Measurements from ENCODE around the gene GFI1B.
"Not testable (repeated sequence)": the region's sequence is repeated elsewhere in the genome, so short reads cannot be mapped to it uniquely, and the experiment has no call there.

The GFI1B gene

DNA sequence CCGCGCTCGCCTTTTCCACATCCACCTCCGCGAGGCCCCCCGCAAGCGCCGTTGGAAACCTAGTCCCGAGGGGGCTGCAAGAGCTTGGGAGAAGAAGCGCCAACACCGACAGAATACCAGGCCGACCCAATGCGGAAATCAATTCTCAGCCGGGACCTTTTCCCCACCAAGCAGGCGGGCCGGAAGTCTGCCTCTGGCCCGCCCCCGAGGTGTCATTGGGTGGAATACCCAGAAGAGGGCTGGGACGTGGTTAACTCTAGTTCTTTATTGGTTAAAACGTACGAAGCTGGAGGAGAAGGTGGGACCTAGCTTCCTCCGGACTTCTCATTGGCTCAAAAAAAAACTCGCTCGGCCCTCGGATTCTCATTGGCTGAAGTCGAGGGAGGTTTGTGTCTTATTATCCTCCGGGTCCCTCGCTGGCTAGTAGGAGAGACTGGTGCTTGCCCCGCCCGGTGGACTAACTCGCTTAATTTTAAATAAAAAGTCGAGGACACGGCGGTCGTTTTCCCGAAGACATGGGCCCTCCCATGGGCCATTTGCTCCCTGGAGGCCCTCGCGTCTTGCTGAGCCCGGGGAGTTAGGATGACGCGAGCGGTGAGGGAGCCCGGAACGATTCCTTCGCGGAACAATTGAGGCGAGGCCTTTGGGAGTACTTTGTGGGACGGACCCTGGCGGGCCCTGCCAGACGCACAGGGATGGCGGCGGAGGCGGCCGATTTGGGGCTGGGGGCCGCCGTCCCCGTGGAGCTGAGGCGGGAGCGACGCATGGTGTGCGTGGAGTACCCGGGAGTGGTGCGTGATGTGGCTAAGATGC is 52.0 kb downstream of the GFI1B start, which contains the start of gene GTF3C5:
Gene GTF3C5, plus strand, starts transcription at position 681 of the 813 bp plus-strand sequence. Its CDS starts 15 bp downstream, at position 696.
- peak within 1 kb of the TSS; percentile 98 to 99 for H3K4me3 ChIP-seq (ENCODE audit: low read depth in 1 of 2, low read length in 2 of 2)
- H3K9me3 ChIP-seq (ENCODE audit: low read length) = no peaks in the 10 kb centered on the region
- H3K36me3 ChIP-seq (ENCODE audit: insufficient read depth, low read length) = peaks cover 7% of the 10 kb centered on the region
- peaks cover 35% of the 10 kb centered on the region for H3K4me1 ChIP-seq (ENCODE audit: insufficient read depth, low read length)
- peak within 1 kb of the TSS; percentile 93 for H3K27ac ChIP-seq (ENCODE audit: low read depth, low read length)
- H3K9ac ChIP-seq (ENCODE audit: low read length) = peak within 1 kb of the TSS; percentile 95
- no peaks in the 10 kb centered on the region for H3K27me3 ChIP-seq (ENCODE audit: control insufficient read depth in 1 of 2, insufficient read depth in 2 of 2, low read length in 2 of 2)

- Histone ChIP-seq H3K4me3 (ENCODE audit: low read depth in 1 of 2, low read length in 2 of 2) (peak overlapping the region; percentile 98 to 99), H3K36me3 (ENCODE audit: insufficient read depth, low read length) (peaks cover 7% of the 10 kb centered on the region), H3K9me3 (ENCODE audit: low read length) (no peaks in the 10 kb centered on the region), H3K27me3 (ENCODE audit: control insufficient read depth in 1 of 2, insufficient read depth in 2 of 2, low read length in 2 of 2) (no peaks in the 10 kb centered on the region), H3K4me1 (ENCODE audit: insufficient read depth, low read length) (peaks cover 35% of the 10 kb centered on the region), H3K9ac (ENCODE audit: low read length) (peak overlapping the region; percentile 71), H3K27ac (ENCODE audit: low read depth, low read length) (peak overlapping the region; percentile 93)
These were observed 52.6 kb downstream of the GFI1B start for GRCh38 chr9:133031130-133031422.

DNA sequence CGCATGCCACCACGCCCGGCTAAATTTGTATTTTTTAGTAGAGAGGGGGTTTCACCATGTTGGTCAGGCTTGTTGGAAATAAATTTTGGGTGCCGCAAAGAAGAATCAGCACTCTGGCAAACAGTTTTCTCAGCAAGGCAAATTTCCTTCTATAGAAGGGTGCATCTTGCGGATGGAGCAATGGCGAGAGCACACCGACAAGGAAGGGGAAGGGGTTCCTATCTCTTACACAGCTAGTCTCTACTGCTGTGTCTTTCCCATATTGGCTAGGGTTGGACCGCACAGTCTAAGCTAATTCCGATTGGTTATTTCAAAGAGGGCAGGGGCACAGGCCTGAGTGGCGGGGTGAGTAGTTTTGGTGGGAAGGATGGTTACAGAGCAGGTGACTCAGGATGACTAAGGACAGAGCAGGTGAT is 53.0 kb downstream of the GFI1B start:
- H3K27ac ChIP-seq (ENCODE audit: low read depth, low read length) = peak overlapping the region; percentile 93
- H3K9ac ChIP-seq (ENCODE audit: low read length) = peak overlapping the region; percentile 71
- peaks cover 35% of the 10 kb centered on the region for H3K4me1 ChIP-seq (ENCODE audit: insufficient read depth, low read length)
- peaks cover 7% of the 10 kb centered on the region for H3K36me3 ChIP-seq (ENCODE audit: insufficient read depth, low read length)
- no peaks in the 10 kb centered on the region for H3K27me3 ChIP-seq (ENCODE audit: control insufficient read depth in 1 of 2, insufficient read depth in 2 of 2, low read length in 2 of 2)
- no peaks in the 10 kb centered on the region for H3K9me3 ChIP-seq (ENCODE audit: low read length)
- peak overlapping the region; percentile 98 to 99 for H3K4me3 ChIP-seq (ENCODE audit: low read depth in 1 of 2, low read length in 2 of 2)

- Histone ChIP-seq H3K4me3 (ENCODE audit: low read depth in 1 of 2, low read length in 2 of 2) (no peak overlapping the region), H3K9ac (ENCODE audit: low read length) (no peak overlapping the region)
These were observed 53.7 kb downstream of the GFI1B start for GRCh38 chr9:133032171-133032570.

GRCh38 chr9:133035669-133036068 is 57.2 kb downstream of the GFI1B start:
- Histone ChIP-seq H3K4me1 (ENCODE audit: insufficient read depth, low read length) (peaks cover 27% of the 10 kb centered on the region), H3K27me3 (ENCODE audit: control insufficient read depth in 1 of 2, insufficient read depth in 2 of 2, low read length in 2 of 2) (no peaks in the 10 kb centered on the region), H3K9me3 (ENCODE audit: low read length) (no peaks in the 10 kb centered on the region), H3K9ac (ENCODE audit: low read length) (no peak overlapping the region), H3K4me3 (ENCODE audit: low read depth in 1 of 2, low read length in 2 of 2) (no peak overlapping the region), H3K27ac (ENCODE audit: low read depth, low read length) (no peak overlapping the region), H3K36me3 (ENCODE audit: insufficient read depth, low read length) (peaks cover 7% of the 10 kb centered on the region)

More at GRCh38 chr9:133032171-133032570, 53.7 kb downstream of the GFI1B start:
- Histone ChIP-seq H3K27me3 (ENCODE audit: control insufficient read depth in 1 of 2, insufficient read depth in 2 of 2, low read length in 2 of 2) (no peaks in the 10 kb centered on the region), H3K9me3 (ENCODE audit: low read length) (no peaks in the 10 kb centered on the region), H3K27ac (ENCODE audit: low read depth, low read length) (no peak overlapping the region), H3K36me3 (ENCODE audit: insufficient read depth, low read length) (peaks cover 7% of the 10 kb centered on the region), H3K4me1 (ENCODE audit: insufficient read depth, low read length) (peaks cover 35% of the 10 kb centered on the region)

GRCh38 chr9:133037775-133038515 is 59.5 kb downstream of the GFI1B start:
- Histone ChIP-seq H3K27ac (ENCODE audit: low read depth, low read length) (no peak overlapping the region), H3K4me1 (ENCODE audit: insufficient read depth, low read length) (peaks cover 11% of the 10 kb centered on the region), H3K4me3 (ENCODE audit: low read depth in 1 of 2, low read length in 2 of 2) (no peak overlapping the region), H3K9ac (ENCODE audit: low read length) (no peak overlapping the region), H3K9me3 (ENCODE audit: low read length) (no peaks in the 10 kb centered on the region), H3K27me3 (ENCODE audit: control insufficient read depth in 1 of 2, insufficient read depth in 2 of 2, low read length in 2 of 2) (no peaks in the 10 kb centered on the region), H3K36me3 (ENCODE audit: insufficient read depth, low read length) (peaks cover 18% of the 10 kb centered on the region)

- H3K27ac ChIP-seq (ENCODE audit: low read depth, low read length); H3K9ac ChIP-seq (ENCODE audit: low read length); H3K4me1 ChIP-seq (ENCODE audit: insufficient read depth, low read length); H3K27me3 ChIP-seq (ENCODE audit: control insufficient read depth in 1 of 2, insufficient read depth in 2 of 2, low read length in 2 of 2); H3K9me3 ChIP-seq (ENCODE audit: low read length); H3K4me3 ChIP-seq (ENCODE audit: low read depth in 1 of 2, low read length in 2 of 2): not testable (repeated sequence)
- H3K36me3 ChIP-seq (ENCODE audit: insufficient read depth, low read length) = peaks cover 40% of the 10 kb centered on the region
These were observed 62.5 kb downstream of the GFI1B start for GRCh38 chr9:133040892-133041479.

Data from muscle layer of colon (tissue), 2 donors.